CD4-positive, alpha-beta T cell (primary cell): ENCODE measurements around the gene DMTF1. TPM values are rescaled to one million over a fixed set of nuclear protein-coding genes. Genes with fewer than 3 reads are reported as not detected.
"Not testable (repeated sequence)": the region's sequence is repeated elsewhere in the genome, so short reads cannot be mapped to it uniquely, and the experiment has no call there.

Experiments used
- ATAC-seq: fragments of 200-7000 bp; cut with Tn5 transposase; one replicate; pipeline ENCODE4 v1.10.0; 2022; ENCODE audit warnings: mild to moderate bottlenecking; ENCODE audit not compliant: poor library complexity
- CTCF ChIA-PET: fragments of 350-600 bp; sonication (Branson Sonifier 250); formaldehyde crosslinking; loops from one replicate; lab custom pipeline; 2021; ENCODE audit warnings: antibody characterized with exemption, inconsistent platforms; lab: Charles Lee
- POLR2A ChIA-PET: fragments of 350-600 bp; sonication (Branson Sonifier 250); formaldehyde crosslinking; loops from one replicate; lab custom pipeline; 2021; ENCODE audit warnings: antibody characterized with exemption, inconsistent platforms; lab: Charles Lee
- DNase-seq, 14 experiments: peaks; one replicate each; pipeline ENCODE4 v3.0.0-alpha.2; 2013 to 2020; ENCODE audit warnings: mixed read lengths in 2 of 14
- H3K27ac ChIP-seq, 2 donors: one replicate each; pipeline versions ENCODE4 v1.5.1 to v1.7.0; 2013; ENCODE audit warnings: low read length in 2 of 2, low read depth in 1 of 2, mild to moderate bottlenecking in 1 of 2
- H3K27me3 ChIP-seq, 2 experiments: 1 replicate in 1 of 2; 2 replicates in 1 of 2; pipeline versions ENCODE4 v1.6.1 to v1.7.0; 2013; ENCODE audit warnings: low read length in 2 of 2, control low read depth in 1 of 2, mild to moderate bottlenecking in 1 of 2, moderate library complexity in 1 of 2; ENCODE audit not compliant: insufficient read depth in 2 of 2, control insufficient read depth in 1 of 2
- H3K36me3 ChIP-seq: one replicate; pipeline ENCODE4 v1.6.1; 2013; ENCODE audit warnings: low read length, control low read depth; ENCODE audit not compliant: insufficient read depth
- H3K4me1 ChIP-seq: one replicate; pipeline ENCODE4 v1.6.1; 2013; ENCODE audit warnings: low read length, control low read depth; ENCODE audit not compliant: insufficient read depth
- H3K4me3 ChIP-seq: one replicate; pipeline ENCODE4 v1.5.1; 2013; ENCODE audit warnings: mild to moderate bottlenecking, low read length, moderate library complexity
- H3K9me3 ChIP-seq, 2 experiments: 1 replicate in 1 of 2; 2 replicates in 1 of 2; pipeline versions ENCODE4 v1.6.1 to v1.7.0; 2013; ENCODE audit warnings: low read length in 2 of 2, mild to moderate bottlenecking in 2 of 2, control low read depth in 1 of 2, moderate library complexity in 1 of 2; ENCODE audit not compliant: control insufficient read depth in 1 of 2, insufficient read depth in 1 of 2
- H3K27ac Mint-ChIP-seq: one replicate; pipeline ENCODE4 v1.8.0; 2020; ENCODE audit warnings: mixed read lengths
- H3K27me3 Mint-ChIP-seq: one replicate; pipeline ENCODE4 v1.8.0; 2021; ENCODE audit warnings: mixed read lengths
- H3K36me3 Mint-ChIP-seq: one replicate; pipeline ENCODE4 v1.8.0; 2021; ENCODE audit warnings: low read depth, mixed read lengths
- H3K4me1 Mint-ChIP-seq: one replicate; pipeline ENCODE4 v1.8.0; 2021; ENCODE audit warnings: low read depth, mixed read lengths
- H3K4me3 Mint-ChIP-seq: one replicate; pipeline ENCODE4 v1.8.0; 2020; ENCODE audit warnings: mild to moderate bottlenecking, mixed read lengths
- H3K9me3 Mint-ChIP-seq: one replicate; pipeline ENCODE4 v1.8.0; 2020; ENCODE audit warnings: mixed read lengths
- CTCF ChIP-seq: fragments of 200-600 bp; IDR thresholded peaks from one replicate; pipeline ENCODE4 v1.8.0; 2022; ENCODE audit warnings: antibody characterized with exemption, mild to moderate bottlenecking
- intact Hi-C, 2 experiments: fragments of 100-400 bp; cut with DNase I in 1 of 2; cut with micrococcal nuclease in 1 of 2; formaldehyde crosslinking; loops; one replicate each; pipeline versions ENCODE4 v1.15.1 to v1.9.0; 2023 to 2025; cut with DNase I, micrococcal nuclease
- total RNA-seq, 174 experiments: library from RNA in 2 of 174; stranded (reverse) in 2 of 174; gene quantifications; one replicate each; pipeline ENCODE4 v1.2.3 and lab custom pipeline; 2021 to 2026

DMTF1 gene
- total RNA-seq, 2 experiments from 2014 or later, result 114 to 115 TPM

GRCh38 chr7:87111877-87112276 lies 40.4 kb upstream of the DMTF1 start:
- ChIA-PET CTCF (no interaction called here), POLR2A (no interaction called here)
- ATAC-seq, result no peak
- Histone ChIP-seq H3K27me3 (peaks cover 0 to 15% of the 10 kb centered on the region in 2 experiments), H3K9me3 (peaks cover 0 to 3% of the 10 kb centered on the region in 2 experiments), H3K4me3 (no peak overlapping the region), H3K27ac (no peak overlapping the region), H3K36me3 (no peaks in the 10 kb centered on the region), H3K4me1 (no peaks in the 10 kb centered on the region)
- Mint-ChIP-seq H3K4me3 (no peak overlapping the region), H3K9me3 (no peaks in the 10 kb centered on the region), H3K4me1 (no peaks in the 10 kb centered on the region), H3K36me3 (no peaks in the 10 kb centered on the region), H3K27me3 (peaks cover 8% of the 10 kb centered on the region), H3K27ac (no peak overlapping the region)
- intact Hi-C loops, result no loop called here
- DNase-seq, result no peak
- TF ChIP-seq CTCF, result no peak

- Mint-ChIP-seq H3K36me3 (no peaks in the 10 kb centered on the region), H3K27ac (no peak overlapping the region), H3K27me3 (peaks cover 4% of the 10 kb centered on the region), H3K4me3 (no peak overlapping the region), H3K4me1 (no peaks in the 10 kb centered on the region), H3K9me3 (no peaks in the 10 kb centered on the region)
- H3K36me3 ChIP-seq, result no peaks in the 10 kb centered on the region
- ATAC-seq, result no peak
- no peaks in the 10 kb centered on the region for H3K4me1 ChIP-seq
- no peak overlapping the region for H3K4me3 ChIP-seq
- POLR2A ChIA-PET, result no interaction called here
- H3K27ac ChIP-seq, result no peak overlapping the region
- no peak for DNase-seq
- peaks cover 0 to 3% of the 10 kb centered on the region in 2 experiments for H3K9me3 ChIP-seq
- peaks cover 0 to 7% of the 10 kb centered on the region in 2 experiments for H3K27me3 ChIP-seq
- no peak for TF ChIP-seq CTCF
- intact Hi-C loops, result no loop called here
- CTCF ChIA-PET, result interaction anchor here (0.8 to 1.2 kb wide), 2 partner anchors 9 to 186 kb away, joined by 3 to 4 read pairs; no protein-coding TSS in a partner anchor
Measured at GRCh38 chr7:87113077-87113476, 39.2 kb upstream of the DMTF1 start.

GRCh38 chr7:87113904-87114303 lies 38.3 kb upstream of the DMTF1 start:
- POLR2A ChIA-PET, H3K9me3 Mint-ChIP-seq, H3K27me3 Mint-ChIP-seq, H3K27ac ChIP-seq, DNase-seq, H3K4me3 ChIP-seq, intact Hi-C loops, H3K4me3 Mint-ChIP-seq, H3K4me1 Mint-ChIP-seq, H3K4me1 ChIP-seq, H3K36me3 ChIP-seq, H3K27ac Mint-ChIP-seq, H3K9me3 ChIP-seq, H3K36me3 Mint-ChIP-seq, ATAC-seq, H3K27me3 ChIP-seq: not testable (repeated sequence)
- CTCF ChIA-PET, result interaction anchor here (1.2 kb wide), 1 partner anchor 187 kb away, joined by 3 read pairs; no protein-coding TSS in a partner anchor

- H3K27me3 ChIP-seq, H3K36me3 ChIP-seq, ATAC-seq, H3K9me3 ChIP-seq, CTCF ChIA-PET, H3K36me3 Mint-ChIP-seq, DNase-seq, H3K27ac ChIP-seq, H3K4me1 Mint-ChIP-seq, H3K4me1 ChIP-seq, H3K9me3 Mint-ChIP-seq, intact Hi-C loops, H3K27me3 Mint-ChIP-seq, POLR2A ChIA-PET, H3K4me3 Mint-ChIP-seq, H3K27ac Mint-ChIP-seq, H3K4me3 ChIP-seq: not testable (repeated sequence)
Measured at GRCh38 chr7:87115772-87116171, 36.5 kb upstream of the DMTF1 start.
